Ovary (tissue), 9 donors: ENCODE measurements around the gene CUL9. TPM values are rescaled to one million over a fixed set of nuclear protein-coding genes. Genes with fewer than 3 reads are reported as not detected.

Source experiments
- DNase-seq, 5 donors: peaks; one replicate each; pipeline ENCODE4 v3.0.0-alpha.2; 2019 to 2020
- H3K27ac ChIP-seq, 2 donors: fragments of 200-600 bp; one replicate each; pipeline versions ENCODE4 v1.5.1 to v1.8.0; 2019 to 2022
- H3K27me3 ChIP-seq: fragments of 200-600 bp; one replicate; pipeline ENCODE4 v1.8.0; 2022
- H3K36me3 ChIP-seq: fragments of 200-600 bp; sonication (generic); one replicate; pipeline ENCODE4 v1.5.1; 2019
- H3K4me1 ChIP-seq: one replicate; pipeline ENCODE4 v1.8.1; 2013; ENCODE audit warnings: mild to moderate bottlenecking, moderate library complexity; ENCODE audit not compliant: insufficient read depth
- H3K4me3 ChIP-seq: fragments of 200-600 bp; sonication (generic); one replicate; pipeline ENCODE4 v1.5.1; 2017
- H3K9me3 ChIP-seq, 2 donors: fragments of 200-600 bp in 1 of 2; sonication (generic) in 1 of 2; one replicate each; pipeline versions ENCODE4 v1.5.1 to v1.8.1; 2013 to 2019; ENCODE audit warnings: mild to moderate bottlenecking in 1 of 2, moderate library complexity in 1 of 2
- EP300 ChIP-seq: sonication (generic); formaldehyde crosslinking; IDR thresholded peaks from one replicate; pipeline ENCODE4 v1.6.1; 2017; ENCODE audit warnings: antibody characterized with exemption
- POLR2A ChIP-seq: fragments of 450-650 bp; IDR thresholded peaks from one replicate; pipeline ENCODE4 v1.6.1; 2017; ENCODE audit warnings: antibody characterized with exemption, mild to moderate bottlenecking, moderate library complexity
- WGBS, 3 donors: extraction: QIAGEN DNeasy Blood & Tissue Kit in 1 of 3; methylation state at CpG; one replicate each; pipeline versions ENCODE4 v1.1.5 to v1.1.7; 2013 to 2017; 5-methylcytosine and 5-hydroxymethylcytosine counted together
- intact Hi-C, 4 donors: fragments of 100-400 bp; cut with DNase I; formaldehyde crosslinking; loops; one replicate each; pipeline versions ENCODE4 v1.11.0 to v1.15.1; 2022 to 2023
- polyA plus RNA-seq, 2 donors: library from polyadenylated mRNA; stranded (reverse); fragments of 200-250 nt in 1 of 2; fragments of 350-450 nt in 1 of 2; fragmentation: Illumina TruSeq in 1 of 2; extraction: RNeasy Lipid Tissue Mini Kit (QIAGEN cat#74804) in 1 of 2; gene quantifications; one replicate each; pipeline ENCODE4 v1.2.3, GENCODE V29; 2013 to 2014
- total RNA-seq, 7 donors: library from RNA; depleted of rRNA in 2 of 7; stranded (reverse); fragments of >200 nt in 2 of 7; fragmentation: NEBNext Ultra II Directional in 3 of 7; extraction: Animal tissue kit (Norgen Biotek cat#: 25700) in 3 of 7; gene quantifications; one replicate each; pipeline versions ENCODE4 v1.1.0 to v1.2.4, GENCODE V29; 2016 to 2023
- TF ChIP-seq, protein P1 (sequence below), 3 donors: fragments of 450-650 bp in 2 of 3; fragments of 200-600 bp in 1 of 3; IDR thresholded peaks; one replicate each; pipeline versions ENCODE4 v1.5.1 to v1.8.0; 2016 to 2022; ENCODE audit warnings: antibody characterized with exemption in 3 of 3, mild to moderate bottlenecking in 1 of 3
- donor health status: DM: no; HTN: no; CAD: no; lungs with moderate emphysema.
- donor health status: DM: no; HTN: no; CAD: no.
- donor health status: Bipolar disorder and iron deficiency.
- donor health status: DM: yes; HTN: yes; CAD: no.
- donor health status: DM: no; HTN: no; CAD: no.
- donor health status: DM: yes; HTN: yes; CAD: no.

Gene CUL9
- total and polyA plus RNA-seq, 9 donors: 15.9 to 44.5 (median 30.0) TPM

DNA sequence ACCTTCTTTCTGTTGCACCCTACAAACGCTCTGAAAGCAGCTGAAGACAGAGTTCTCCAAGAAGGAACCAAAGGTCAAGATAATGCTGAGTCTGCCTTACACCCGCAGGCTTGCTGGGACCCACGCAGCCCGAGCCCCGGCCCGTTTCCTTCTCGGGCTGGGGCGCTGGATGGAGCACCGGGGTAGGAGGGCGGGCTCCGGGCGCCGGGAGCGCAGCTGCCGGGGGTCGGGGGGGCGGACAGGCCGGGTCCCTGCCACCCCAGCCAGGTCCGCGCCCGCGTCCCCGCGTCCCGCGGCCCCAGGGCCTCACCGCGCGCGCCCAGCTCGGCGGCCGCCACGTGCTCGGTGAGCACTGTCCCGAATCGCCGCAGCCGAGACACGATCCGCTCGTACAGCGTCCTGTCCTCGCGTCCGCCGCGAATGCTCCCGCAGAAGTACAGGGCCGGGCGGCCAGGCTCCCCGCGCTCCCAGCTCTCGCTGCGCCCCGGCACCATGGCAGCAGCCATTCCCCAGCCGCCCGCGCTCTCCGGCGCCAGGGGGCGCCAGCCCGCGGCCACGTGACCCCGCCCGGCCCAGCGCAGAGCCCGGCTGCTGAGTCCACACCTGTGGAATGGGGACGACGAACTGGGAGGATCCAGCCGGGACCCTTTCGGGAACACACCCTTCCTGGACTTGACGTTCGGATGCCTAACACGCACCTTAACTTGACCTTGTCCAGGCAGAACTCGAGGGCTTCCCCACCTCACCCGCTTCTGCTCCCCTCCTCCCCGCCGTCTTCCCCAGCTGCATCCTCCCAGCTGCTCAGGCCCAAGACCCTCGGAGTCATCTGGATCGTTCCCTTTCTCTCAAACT, 47.2 kb downstream of the CUL9 start, which contains the start of gene DNPH1:
Gene DNPH1 (minus strand): TSS at position 531 of the 852 bp plus-strand sequence. CDS start 25 bp downstream, at position 506.
- no peaks in the 10 kb centered on the region for H3K9me3 ChIP-seq
- H3K27ac ChIP-seq: peak within 1 kb of the TSS; percentile 33 to 64
- intact Hi-C loops: loop anchor here in 1 of 4 donors (10.0 kb wide), 1 partner anchor 276 kb away; no protein-coding TSS in a partner anchor
- no peaks in the 10 kb centered on the region for H3K36me3 ChIP-seq
- DNase-seq: peak; percentile 75 to 89 (median 81)
- H3K4me1 ChIP-seq: peaks cover 3% of the 10 kb centered on the region
- 1 to 3% (median 1%) methylated on average over 35 to 82 of the region's 82 CpGs for WGBS, 3 donors
- TF ChIP-seq, protein P1, sequence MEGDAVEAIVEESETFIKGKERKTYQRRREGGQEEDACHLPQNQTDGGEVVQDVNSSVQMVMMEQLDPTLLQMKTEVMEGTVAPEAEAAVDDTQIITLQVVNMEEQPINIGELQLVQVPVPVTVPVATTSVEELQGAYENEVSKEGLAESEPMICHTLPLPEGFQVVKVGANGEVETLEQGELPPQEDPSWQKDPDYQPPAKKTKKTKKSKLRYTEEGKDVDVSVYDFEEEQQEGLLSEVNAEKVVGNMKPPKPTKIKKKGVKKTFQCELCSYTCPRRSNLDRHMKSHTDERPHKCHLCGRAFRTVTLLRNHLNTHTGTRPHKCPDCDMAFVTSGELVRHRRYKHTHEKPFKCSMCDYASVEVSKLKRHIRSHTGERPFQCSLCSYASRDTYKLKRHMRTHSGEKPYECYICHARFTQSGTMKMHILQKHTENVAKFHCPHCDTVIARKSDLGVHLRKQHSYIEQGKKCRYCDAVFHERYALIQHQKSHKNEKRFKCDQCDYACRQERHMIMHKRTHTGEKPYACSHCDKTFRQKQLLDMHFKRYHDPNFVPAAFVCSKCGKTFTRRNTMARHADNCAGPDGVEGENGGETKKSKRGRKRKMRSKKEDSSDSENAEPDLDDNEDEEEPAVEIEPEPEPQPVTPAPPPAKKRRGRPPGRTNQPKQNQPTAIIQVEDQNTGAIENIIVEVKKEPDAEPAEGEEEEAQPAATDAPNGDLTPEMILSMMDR (IDR thresholded peaks at IDR 0.05): peak; percentile 89 to 96 (median 96)
- TF ChIP-seq EP300 (no peak), POLR2A (peak; percentile 33)
- H3K27me3 ChIP-seq: no peaks in the 10 kb centered on the region
- peak within 1 kb of the TSS; percentile 59 for H3K4me3 ChIP-seq

DNA sequence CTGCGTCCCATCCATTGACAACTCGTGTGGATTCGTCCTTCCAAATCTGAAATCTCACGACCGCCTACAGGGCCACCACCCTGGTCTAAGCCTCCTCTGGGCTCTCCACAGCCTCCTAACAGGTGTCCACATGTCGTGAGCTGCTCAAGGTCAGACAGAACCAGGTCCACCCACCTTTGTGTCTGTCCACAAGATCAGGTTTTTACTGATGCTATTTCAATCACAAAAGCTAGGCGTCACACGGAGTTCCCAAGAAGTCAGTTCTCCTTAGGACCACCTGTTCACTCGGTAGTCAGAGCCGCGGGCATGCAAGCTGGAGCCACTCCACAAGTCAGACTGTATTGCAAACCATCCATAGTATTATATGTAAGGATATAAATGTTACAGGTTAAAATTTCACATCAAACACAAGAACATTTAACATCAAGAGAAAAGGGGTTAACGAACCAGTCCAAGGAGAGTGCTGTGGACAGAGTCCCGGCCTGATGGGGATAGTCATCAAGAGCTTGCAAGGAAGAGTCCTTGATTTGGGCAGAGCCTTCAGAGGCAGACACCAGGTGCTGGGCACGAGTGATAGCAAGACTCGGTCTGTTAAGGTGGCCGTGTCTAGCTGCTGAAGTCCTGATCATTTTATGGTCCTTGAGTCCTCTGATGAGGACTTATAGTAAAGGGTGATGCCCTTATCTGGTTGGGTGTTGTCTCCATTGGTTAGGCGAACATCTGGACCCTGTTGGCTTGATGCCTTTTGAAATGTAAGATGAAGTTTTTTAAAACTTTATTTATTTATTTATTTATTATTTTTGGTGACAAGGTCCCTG, 48.0 kb downstream of the CUL9 start:
- H3K4me3 ChIP-seq: peak overlapping the region; percentile 59
- H3K36me3 ChIP-seq: no peaks in the 10 kb centered on the region
- H3K9me3 ChIP-seq: no peaks in the 10 kb centered on the region
- WGBS, 3 donors: 58 to 68% (median 61%) methylated on average over 17 of the region's 17 CpGs
- intact Hi-C loops: loop anchor here in 1 of 4 donors (10.0 kb wide), 1 partner anchor 275 kb away; no protein-coding TSS in a partner anchor
- DNase-seq: no peak
- H3K27me3 ChIP-seq: no peaks in the 10 kb centered on the region
- peak overlapping the region in 1 of 2 donors; percentile 64 for H3K27ac ChIP-seq
- TF ChIP-seq EP300 (no peak), POLR2A (no peak)
- TF ChIP-seq, protein P1 (IDR thresholded peaks at IDR 0.05): no peak
- peaks cover 3% of the 10 kb centered on the region for H3K4me1 ChIP-seq

DNA sequence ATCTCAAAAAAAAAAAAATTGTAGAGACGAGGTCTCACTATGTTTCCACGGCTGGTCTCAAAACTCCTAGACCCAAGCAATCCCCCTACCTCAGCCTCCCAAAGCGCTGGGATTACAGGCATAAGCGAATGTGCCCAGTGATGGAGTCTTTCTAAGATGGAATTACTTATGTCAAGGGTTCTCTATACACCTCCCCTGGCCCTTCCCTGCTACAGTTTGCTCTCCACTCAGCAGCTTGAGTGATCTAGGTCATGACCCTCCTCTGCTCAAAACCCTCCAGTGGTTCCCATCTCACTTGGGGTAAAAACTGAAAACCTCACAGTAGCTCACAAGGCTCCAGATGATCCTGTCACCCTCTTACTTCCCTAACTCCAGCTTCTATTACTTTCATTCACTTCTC, 49.1 kb downstream of the CUL9 start:
- WGBS, 3 donors: 87 to 91% (median 88%) methylated on average over 4 of the region's 4 CpGs
- H3K27ac ChIP-seq: no peak overlapping the region
- H3K4me1 ChIP-seq: peaks cover 3% of the 10 kb centered on the region
- H3K36me3 ChIP-seq: no peaks in the 10 kb centered on the region
- H3K27me3 ChIP-seq: no peaks in the 10 kb centered on the region
- TF ChIP-seq, protein P1 (IDR thresholded peaks at IDR 0.05): no peak
- TF ChIP-seq POLR2A (no peak), EP300 (no peak)
- H3K4me3 ChIP-seq: no peak overlapping the region
- no peak for DNase-seq
- no peaks in the 10 kb centered on the region for H3K9me3 ChIP-seq
- intact Hi-C loops: no loop called here

DNA sequence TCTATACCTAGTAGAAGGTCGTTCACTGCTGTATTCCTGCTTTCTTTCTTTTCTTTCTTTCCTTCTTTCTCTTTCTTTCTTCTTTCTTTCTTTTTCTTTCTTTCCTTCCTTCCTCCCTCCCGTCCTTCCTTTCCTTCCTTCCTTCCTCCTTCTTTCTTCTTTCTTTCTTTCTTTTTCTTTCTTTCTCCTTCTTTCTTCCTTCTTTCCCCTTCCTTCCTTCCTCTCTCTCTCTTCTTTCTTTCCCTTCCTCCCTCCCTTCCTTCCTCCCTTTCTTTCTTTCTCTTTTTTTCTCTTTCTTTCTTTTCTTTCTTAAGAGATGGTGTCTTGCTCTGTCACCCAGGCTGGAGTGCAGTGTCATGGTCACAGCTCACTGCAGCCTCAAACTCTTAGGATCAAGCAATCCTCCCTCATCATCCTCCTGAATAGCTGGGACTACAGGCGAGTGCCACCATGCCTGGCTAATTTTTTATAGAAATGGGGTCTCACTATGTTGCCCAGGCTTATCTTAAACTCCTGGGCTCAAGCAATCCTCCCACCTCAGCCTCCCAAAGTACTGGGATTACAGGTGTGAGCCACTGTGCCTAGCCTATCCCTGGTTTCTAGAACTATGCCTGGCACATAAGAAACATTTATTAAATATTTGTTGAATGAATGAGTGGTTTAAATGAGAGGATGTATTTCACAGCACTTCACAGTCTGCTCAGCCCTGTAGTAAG, 49.9 kb downstream of the CUL9 start:
- no peaks in the 10 kb centered on the region for H3K9me3 ChIP-seq
- TF ChIP-seq, protein P1 (IDR thresholded peaks at IDR 0.05): no peak
- TF ChIP-seq POLR2A: no peak
- TF ChIP-seq EP300: no peak
- DNase-seq: no peak
- H3K36me3 ChIP-seq: no peaks in the 10 kb centered on the region
- peaks cover 3% of the 10 kb centered on the region for H3K4me1 ChIP-seq
- H3K4me3 ChIP-seq: no peak overlapping the region
- intact Hi-C loops: no loop called here
- no peak overlapping the region for H3K27ac ChIP-seq
- WGBS, 3 donors: 70 to 71% (median 70%) methylated on average over 3 of the region's 3 CpGs
- H3K27me3 ChIP-seq: no peaks in the 10 kb centered on the region
